ENCODE measurements around the gene BHLHE40. TPM values are rescaled to one million over a fixed set of nuclear protein-coding genes. Genes with fewer than 3 reads are reported as not detected.
A peak's percentile ranks its signal among the peaks of the same experiment; 100 is the strongest.

The BHLHE40 gene
- total RNA-seq, 2 experiments from 2014 or later: 167 to 182 TPM

DNA sequence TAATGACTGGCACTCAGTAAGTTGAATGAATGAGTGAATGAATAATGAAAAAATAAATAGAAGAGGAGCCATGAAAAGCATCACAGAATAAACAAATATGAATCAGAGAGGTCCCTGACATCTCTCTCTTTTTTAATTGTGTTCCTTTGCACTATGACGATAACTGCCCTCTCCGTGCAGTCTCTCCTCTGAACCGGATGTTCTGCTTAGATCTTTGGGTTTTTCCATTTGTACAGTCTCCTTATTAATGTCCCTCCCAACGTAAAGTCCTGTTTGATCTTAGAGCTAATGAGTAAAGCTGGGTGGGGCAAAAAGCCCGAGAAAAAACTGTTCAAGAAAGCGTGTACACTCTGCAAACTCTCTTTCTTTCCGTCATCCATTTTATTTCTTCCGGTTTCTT lies 28.3 kb upstream of the BHLHE40 start:
- DNase-seq (peak in 1 of 14 experiments; percentile 20), ATAC-seq (ENCODE audit: poor library complexity) (no peak)
- H3K27me3 ChIP-seq (ENCODE audit: control insufficient read depth in 1 of 2, insufficient read depth in 2 of 2, low read length in 2 of 2): no peaks in the 10 kb centered on the region
- CTCF ChIA-PET: no interaction called here
- H3K4me1 ChIP-seq (ENCODE audit: insufficient read depth, low read length): no peaks in the 10 kb centered on the region
- H3K4me3 ChIP-seq (ENCODE audit: low read length): no peak overlapping the region
- H3K36me3 Mint-ChIP-seq (ENCODE audit: low read depth): no peaks in the 10 kb centered on the region
- H3K9me3 ChIP-seq (ENCODE audit: control insufficient read depth in 1 of 2, insufficient read depth in 1 of 2, low read length in 2 of 2): no peaks in the 10 kb centered on the region
- POLR2A ChIA-PET: no interaction called here
- H3K27me3 Mint-ChIP-seq: no peaks in the 10 kb centered on the region
- no peaks in the 10 kb centered on the region for H3K36me3 ChIP-seq (ENCODE audit: insufficient read depth, low read length)
- TF ChIP-seq CTCF (IDR thresholded peaks at IDR 0.05): no peak
- intact Hi-C loops (cut with DNase I, micrococcal nuclease): no loop called here
- H3K4me3 Mint-ChIP-seq: no peak overlapping the region
- no peaks in the 10 kb centered on the region for H3K9me3 Mint-ChIP-seq
- H3K27ac ChIP-seq (ENCODE audit: low read depth in 1 of 2, low read length in 2 of 2): no peak overlapping the region
- H3K4me1 Mint-ChIP-seq (ENCODE audit: low read depth): no peaks in the 10 kb centered on the region
- H3K27ac Mint-ChIP-seq: no peak overlapping the region

- no peaks in the 10 kb centered on the region for H3K4me1 ChIP-seq (ENCODE audit: insufficient read depth, low read length)
- CTCF ChIA-PET: no interaction called here
- H3K9me3 ChIP-seq (ENCODE audit: control insufficient read depth in 1 of 2, insufficient read depth in 1 of 2, low read length in 2 of 2): no peaks in the 10 kb centered on the region
- Mint-ChIP-seq H3K9me3 (no peaks in the 10 kb centered on the region), H3K36me3 (ENCODE audit: low read depth) (no peaks in the 10 kb centered on the region), H3K4me3 (no peak overlapping the region), H3K27me3 (no peaks in the 10 kb centered on the region), H3K4me1 (ENCODE audit: low read depth) (no peaks in the 10 kb centered on the region), H3K27ac (no peak overlapping the region)
- H3K27ac ChIP-seq (ENCODE audit: low read depth in 1 of 2, low read length in 2 of 2): no peak overlapping the region
- H3K4me3 ChIP-seq (ENCODE audit: low read length): no peak overlapping the region
- POLR2A ChIA-PET: no interaction called here
- DNase-seq (no peak), ATAC-seq (ENCODE audit: poor library complexity) (no peak)
- no peak for TF ChIP-seq CTCF (IDR thresholded peaks at IDR 0.05)
- H3K36me3 ChIP-seq (ENCODE audit: insufficient read depth, low read length): no peaks in the 10 kb centered on the region
- no peaks in the 10 kb centered on the region for H3K27me3 ChIP-seq (ENCODE audit: control insufficient read depth in 1 of 2, insufficient read depth in 2 of 2, low read length in 2 of 2)
- intact Hi-C loops (cut with DNase I, micrococcal nuclease): no loop called here
Observed at GRCh38 chr3:4953119-4953518, 26.1 kb upstream of the BHLHE40 start.

- CTCF ChIA-PET: interaction anchor here (0.7 kb wide), 1 partner anchor 15 kb away, joined by 3 read pairs; no protein-coding TSS in a partner anchor
- no peak overlapping the region for H3K27ac ChIP-seq (ENCODE audit: low read depth in 1 of 2, low read length in 2 of 2)
- intact Hi-C loops (cut with DNase I, micrococcal nuclease): no loop called here
- no peaks in the 10 kb centered on the region for H3K27me3 ChIP-seq (ENCODE audit: control insufficient read depth in 1 of 2, insufficient read depth in 2 of 2, low read length in 2 of 2)
- Mint-ChIP-seq H3K4me3 (no peak overlapping the region), H3K9me3 (peaks cover 7% of the 10 kb centered on the region), H3K27me3 (no peaks in the 10 kb centered on the region), H3K27ac (no peak overlapping the region), H3K36me3 (ENCODE audit: low read depth) (peaks cover 5% of the 10 kb centered on the region), H3K4me1 (ENCODE audit: low read depth) (no peaks in the 10 kb centered on the region)
- ATAC-seq (ENCODE audit: poor library complexity): no peak
- H3K36me3 ChIP-seq (ENCODE audit: insufficient read depth, low read length): no peaks in the 10 kb centered on the region
- no peak for TF ChIP-seq CTCF (IDR thresholded peaks at IDR 0.05)
- H3K4me3 ChIP-seq (ENCODE audit: low read length): no peak overlapping the region
- H3K9me3 ChIP-seq (ENCODE audit: control insufficient read depth in 1 of 2, insufficient read depth in 1 of 2, low read length in 2 of 2): peaks cover 0 to 3% of the 10 kb centered on the region in 2 experiments
- POLR2A ChIA-PET: interaction anchor here (0.6 to 1.0 kb wide), 2 partner anchors 164 to 280 kb away, joined by 3 read pairs; no protein-coding TSS in a partner anchor
- no peak for DNase-seq
- no peaks in the 10 kb centered on the region for H3K4me1 ChIP-seq (ENCODE audit: insufficient read depth, low read length)
Observed at GRCh38 chr3:4954256-4955000, 24.8 kb upstream of the BHLHE40 start.

Measured in CD4-positive, alpha-beta T cell (primary cell).